ENCODE results near the gene C1RL. TPM values are rescaled to one million over a fixed set of nuclear protein-coding genes. Genes with fewer than 3 reads are reported as not detected.

Gene C1RL
- total RNA-seq: 10.6 and 23.3 TPM in 2 replicates

GRCh38 chr12:7108796-7109571, at the start of gene C1RL:
Gene C1RL, minus strand, starts transcription at chr12:7109214. Its CDS starts 34 bp downstream, at chr12:7109180.

DNA sequence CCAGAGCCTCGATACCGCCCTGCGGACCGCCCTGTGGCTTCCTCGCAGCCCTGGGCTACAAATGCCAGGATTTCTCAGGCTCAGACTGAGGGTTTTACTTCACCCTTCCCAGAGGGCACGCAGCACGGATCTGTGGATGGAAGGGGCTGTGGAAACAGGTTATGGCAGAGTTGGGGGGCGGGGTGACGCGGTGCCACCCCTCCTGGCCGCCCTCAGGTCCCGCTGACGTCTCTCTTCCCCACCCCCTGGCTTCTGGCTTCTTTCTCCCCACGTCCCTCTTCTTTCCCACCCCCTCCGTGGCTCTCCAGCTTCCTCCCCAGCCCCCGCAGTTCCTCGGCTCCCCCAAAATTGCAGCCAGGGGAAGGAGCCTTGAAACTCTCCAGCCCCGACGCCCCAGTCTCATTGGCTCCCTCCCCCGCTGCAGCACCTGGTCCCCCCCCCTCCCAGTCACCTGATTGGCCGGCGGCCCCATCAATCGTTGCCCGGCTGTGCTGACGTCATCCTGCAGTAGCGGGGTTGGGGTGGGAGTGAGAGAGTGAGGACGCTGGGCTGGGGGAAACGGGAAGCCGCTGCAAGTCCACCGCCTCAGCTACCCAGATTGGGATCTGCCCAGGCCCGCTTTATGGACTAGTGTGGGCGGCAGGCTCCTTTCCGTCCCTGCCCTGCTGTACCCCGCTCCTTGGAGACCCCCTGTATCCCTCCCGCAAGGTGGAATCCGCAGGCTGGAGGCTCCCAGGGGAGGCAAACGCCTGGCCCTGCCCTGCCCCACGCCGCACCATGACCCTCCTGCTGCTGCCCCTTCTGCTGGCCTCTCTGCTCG, 21.1 kb upstream of the C1RL start, which contains the start of gene CLSTN3:
Gene CLSTN3, plus strand, starts transcription at position 500 of the 820 bp plus-strand sequence. Its CDS starts 278 bp downstream, at position 778.

GRCh38 chr12:7128681-7129286, 19.8 kb upstream of the C1RL start, which contains the start of gene RBP5:
Gene RBP5, minus strand, starts transcription at chr12:7128889. Its CDS starts 114 bp downstream, at chr12:7128775.

GRCh38 chr12:7092229-7092985, 16.6 kb downstream of the C1RL start, which contains the start of gene C1R:
Gene C1R, minus strand, starts transcription at chr12:7092445. Its CDS starts 57 bp downstream, at chr12:7092388.

GRCh38 chr12:7060353-7060954, 48.6 kb downstream of the C1RL start, which contains the start of gene C1S:
Gene C1S, plus strand, starts transcription at chr12:7060718. Its CDS starts 1,195 bp downstream, at chr12:7061913.

Other genes with a start within 250 kb of the C1RL start
- 571 and 622 TPM in 2 replicates for gene TPI1, start 241.7 kb downstream of the C1RL start, total RNA-seq
- 5.6 and 15.0 TPM in 2 replicates for gene SPSB2, start 235.9 kb downstream of the C1RL start, total RNA-seq
- 8.2 and 9.8 TPM in 2 replicates for gene LRRC23, start 204.4 kb downstream of the C1RL start, total RNA-seq
- 3.1 and 14.0 TPM in 2 replicates for gene ENO2, start 194.6 kb downstream of the C1RL start, total RNA-seq
- 5.1 and 27.6 TPM in 2 replicates for gene ATN1, start 181.3 kb downstream of the C1RL start, total RNA-seq
- gene RNU7-1, start 165.4 kb downstream of the C1RL start, total RNA-seq: not detected in 2 replicates
- gene C12orf57, start 165.2 kb downstream of the C1RL start, total RNA-seq: 52.6 and 80.0 TPM in 2 replicates
- 12.3 and 17.4 TPM in 2 replicates for gene PTPN6, start 157.9 kb downstream of the C1RL start, total RNA-seq
- gene PHB2, start 138.6 kb downstream of the C1RL start, total RNA-seq: 63.6 and 112 TPM in 2 replicates
- gene EMG1, start 138.3 kb downstream of the C1RL start, total RNA-seq: 42.0 and 88.2 TPM in 2 replicates
- 10.6 and 21.0 TPM in 2 replicates for gene LPCAT3, start 90.7 kb downstream of the C1RL start, total RNA-seq
- 3.1 and 66.9 TPM in 2 replicates for gene C1S, start 48.5 kb downstream of the C1RL start, total RNA-seq
- 2.1 and 50.6 TPM in 2 replicates for gene C1R, start 16.8 kb downstream of the C1RL start, total RNA-seq
- not detected in 2 replicates for gene RBP5, start 19.7 kb upstream of the C1RL start, total RNA-seq
- 8.2 and 28.2 TPM in 2 replicates for gene CLSTN3, start 21.2 kb upstream of the C1RL start, total RNA-seq
- 31.1 and 32.7 TPM in 2 replicates for gene PEX5, start 80.5 kb upstream of the C1RL start, total RNA-seq
- gene ACSM4, start 194.9 kb upstream of the C1RL start, total RNA-seq: not detected in 2 replicates